ENCODE data around the gene NELL1. TPM values are rescaled to one million over a fixed set of nuclear protein-coding genes. Genes with fewer than 3 reads are reported as not detected.

NELL1 gene
- total RNA-seq, 2 donors from 2014 or later: 0.19 TPM; not detected in 1

GRCh38 chr11:21534288-21534687 lies 864.9 kb downstream of the NELL1 start:
- intact Hi-C loops (cut with DNase I): no loop called here
- Histone ChIP-seq H3K27me3 (no peaks in the 10 kb centered on the region), H3K4me3 (no peak overlapping the region), H3K27ac (no peak overlapping the region), H3K4me1 (no peaks in the 10 kb centered on the region), H3K36me3 (no peaks in the 10 kb centered on the region), H3K9ac (ENCODE audit: low read depth in 2 of 2, low read length in 2 of 2) (no peak overlapping the region), H3K9me3 (no peaks in the 10 kb centered on the region)
- TF ChIP-seq CTCF (IDR thresholded peaks at IDR 0.05): no peak
- DNase-seq: no peak

- intact Hi-C loops (cut with DNase I): no loop called here
- Histone ChIP-seq H3K27me3 (no peaks in the 10 kb centered on the region), H3K27ac (no peak overlapping the region), H3K4me1 (no peaks in the 10 kb centered on the region), H3K9ac (ENCODE audit: low read depth in 2 of 2, low read length in 2 of 2) (no peak overlapping the region), H3K9me3 (no peaks in the 10 kb centered on the region), H3K36me3 (no peaks in the 10 kb centered on the region), H3K4me3 (no peak overlapping the region)
- TF ChIP-seq CTCF (IDR thresholded peaks at IDR 0.05): no peak
- no peak for DNase-seq
Measured at GRCh38 chr11:21537980-21538379, 868.6 kb downstream of the NELL1 start.

- Histone ChIP-seq H3K4me3 (no peak overlapping the region), H3K9ac (ENCODE audit: low read depth in 2 of 2, low read length in 2 of 2) (no peak overlapping the region), H3K4me1 (no peaks in the 10 kb centered on the region), H3K36me3 (no peaks in the 10 kb centered on the region), H3K9me3 (no peaks in the 10 kb centered on the region), H3K27ac (no peak overlapping the region), H3K27me3 (no peaks in the 10 kb centered on the region)
- TF ChIP-seq CTCF (IDR thresholded peaks at IDR 0.05): no peak
- intact Hi-C loops (cut with DNase I): no loop called here
- DNase-seq: no peak
Measured at GRCh38 chr11:21541187-21541751, 871.9 kb downstream of the NELL1 start.

GRCh38 chr11:21543901-21544300 lies 874.5 kb downstream of the NELL1 start:
- no peaks in the 10 kb centered on the region for H3K27me3 ChIP-seq
- DNase-seq: no peak
- H3K9me3 ChIP-seq: no peaks in the 10 kb centered on the region
- intact Hi-C loops (cut with DNase I): no loop called here
- no peaks in the 10 kb centered on the region for H3K4me1 ChIP-seq
- no peak overlapping the region for H3K27ac ChIP-seq
- H3K36me3 ChIP-seq: no peaks in the 10 kb centered on the region
- no peak overlapping the region for H3K4me3 ChIP-seq
- H3K9ac ChIP-seq (ENCODE audit: low read depth in 2 of 2, low read length in 2 of 2): no peak overlapping the region
- TF ChIP-seq CTCF (IDR thresholded peaks at IDR 0.05): no peak

GRCh38 chr11:21545699-21546098 lies 876.3 kb downstream of the NELL1 start:
- intact Hi-C loops (cut with DNase I): no loop called here
- no peaks in the 10 kb centered on the region for H3K36me3 ChIP-seq
- no peaks in the 10 kb centered on the region for H3K9me3 ChIP-seq
- no peak for DNase-seq
- H3K27me3 ChIP-seq: no peaks in the 10 kb centered on the region
- H3K9ac ChIP-seq (ENCODE audit: low read depth in 2 of 2, low read length in 2 of 2): no peak overlapping the region
- TF ChIP-seq CTCF (IDR thresholded peaks at IDR 0.05): no peak
- H3K4me1 ChIP-seq: no peaks in the 10 kb centered on the region
- no peak overlapping the region for H3K4me3 ChIP-seq
- H3K27ac ChIP-seq: no peak overlapping the region

Measured in colonic mucosa (tissue), 4 donors.